ENCODE measurements around the gene FBXO3.
A peak's percentile ranks its signal among the peaks of the same experiment; 100 is the strongest.

Gene FBXO3

DNA sequence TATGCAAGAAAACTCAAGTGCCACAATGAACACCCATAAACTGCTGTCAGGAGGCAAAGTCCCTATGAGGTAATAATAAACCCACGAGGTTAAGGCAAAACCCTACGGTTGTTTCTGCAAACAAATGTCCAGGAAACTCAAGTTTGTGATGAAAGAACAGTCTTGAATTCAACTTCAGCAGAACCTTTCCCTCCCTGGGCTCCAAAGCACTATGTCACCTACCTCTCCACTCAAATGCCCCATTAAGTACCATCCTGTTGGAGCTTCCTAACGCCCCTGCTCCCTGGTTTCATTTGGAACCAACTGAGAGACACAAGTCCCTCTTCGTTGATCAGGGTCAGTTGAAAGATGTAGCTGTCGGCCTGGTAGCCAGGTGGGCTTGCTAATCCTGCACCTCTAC, 71.1 kb downstream of the FBXO3 start:
- no peak for FAIRE-seq
- DNase-seq (ENCODE audit: low spot score): no peak

DNA sequence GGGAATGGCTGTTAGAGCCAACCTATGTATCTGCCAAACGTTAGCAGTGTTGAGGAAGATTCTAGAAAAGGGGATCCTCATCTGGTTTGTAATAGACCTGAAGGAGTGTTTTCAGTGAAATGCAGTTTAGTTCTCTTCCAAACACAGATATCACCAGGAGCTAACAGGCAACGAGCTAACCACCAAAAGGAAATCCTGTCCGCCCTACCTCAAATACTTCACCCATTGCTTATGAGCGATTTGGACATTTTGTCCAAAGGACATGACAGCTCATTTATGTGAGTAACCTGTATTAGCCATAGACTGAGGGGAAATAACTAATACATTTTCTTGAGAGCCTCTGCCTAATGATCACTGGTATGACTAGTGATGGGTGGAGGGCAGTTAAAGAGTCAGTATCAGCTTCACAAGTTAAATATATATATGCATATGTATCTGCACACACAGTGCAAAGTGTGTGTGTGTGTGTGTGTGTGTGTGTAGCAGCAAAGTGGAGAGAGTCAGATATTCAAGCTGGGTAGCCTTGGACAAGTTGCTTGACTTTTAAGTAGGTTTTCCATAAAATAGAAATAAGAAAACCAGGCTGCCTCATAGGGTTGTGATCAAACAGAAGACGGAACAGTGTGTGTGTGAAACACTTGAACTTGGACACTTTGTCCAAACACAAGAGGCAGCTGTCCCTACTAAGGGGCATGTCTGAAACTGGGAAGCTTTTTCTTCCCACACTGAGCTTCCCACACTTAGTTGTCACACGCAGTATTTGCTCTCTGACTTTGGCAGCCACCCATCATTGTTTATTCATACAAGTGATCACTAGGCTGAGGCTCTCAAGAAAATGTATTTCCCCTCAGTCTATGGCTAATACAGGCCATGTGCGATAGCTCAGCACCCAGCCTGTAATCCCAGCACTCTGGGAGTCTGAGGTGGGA, 72.8 kb downstream of the FBXO3 start:
- FAIRE-seq: no peak
- no peak for DNase-seq (ENCODE audit: low spot score)

DNA sequence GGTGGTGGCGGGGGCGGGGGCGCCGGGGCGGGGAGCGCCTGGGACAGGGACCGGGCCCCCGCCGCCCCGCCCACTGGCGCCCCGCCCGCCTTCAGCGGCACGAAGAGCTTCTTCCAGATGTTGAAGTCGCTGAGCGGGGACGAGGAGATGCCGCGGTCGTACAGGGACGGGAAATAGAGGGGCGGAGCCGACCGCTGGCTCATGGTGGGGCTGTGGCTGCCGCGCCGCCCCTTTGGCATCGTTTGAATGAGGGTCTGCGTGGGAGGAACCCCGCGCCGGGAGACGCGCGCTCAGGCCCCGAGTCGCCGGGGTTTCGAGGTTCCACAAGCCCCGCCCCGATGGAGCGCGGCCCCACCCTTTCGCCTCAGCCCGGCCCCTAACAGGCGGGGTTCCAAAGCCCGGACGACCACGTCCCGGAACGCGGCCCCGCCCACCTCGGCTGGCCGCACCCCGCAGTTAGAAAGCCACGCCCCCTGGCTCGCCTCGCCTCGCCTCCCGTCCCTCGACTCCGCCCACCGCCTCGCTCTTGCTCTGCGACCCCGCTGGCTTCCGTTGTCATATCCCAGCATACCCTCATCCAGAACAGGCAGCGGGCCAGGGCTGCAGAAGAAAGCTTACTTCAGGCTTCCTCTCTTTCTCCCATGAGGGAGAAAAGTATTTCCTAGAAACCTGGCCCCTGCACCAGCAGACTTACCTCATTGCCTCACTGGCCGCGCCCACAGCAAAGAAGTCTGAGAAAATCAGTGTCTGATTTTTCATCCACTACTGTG, 73.6 kb downstream of the FBXO3 start, which contains the start of gene C11orf91:
C11orf91 (minus strand) TSS at position 325 of the 770 bp plus-strand sequence; CDS start at position 239, 86 bp downstream.
- FAIRE-seq (peak; percentile 13), DNase-seq (ENCODE audit: low spot score) (peak; percentile 95)

DNA sequence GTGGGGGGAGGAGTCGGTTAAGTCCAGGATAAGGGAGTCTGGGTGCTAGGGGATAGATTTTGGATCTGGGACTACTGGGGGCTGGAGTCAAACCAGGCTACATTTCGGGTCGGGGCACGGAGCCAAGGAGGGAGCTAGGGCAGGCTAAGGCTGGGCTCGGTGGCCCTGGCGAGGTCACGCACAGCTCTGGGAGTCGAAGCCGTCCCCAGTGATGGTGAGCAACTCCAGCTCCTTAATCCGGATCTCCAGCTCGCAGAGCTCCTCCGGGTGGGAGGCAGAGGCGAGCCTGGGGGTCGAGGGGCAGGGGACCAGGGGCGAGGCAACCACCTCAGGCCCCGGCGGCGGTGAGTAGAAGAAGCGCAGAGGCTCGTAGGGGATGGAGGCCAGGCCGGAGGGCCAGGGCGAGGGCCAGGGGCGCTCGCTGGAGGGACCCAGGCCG, 74.2 kb downstream of the FBXO3 start:
- no peak for DNase-seq (ENCODE audit: low spot score)

DNA sequence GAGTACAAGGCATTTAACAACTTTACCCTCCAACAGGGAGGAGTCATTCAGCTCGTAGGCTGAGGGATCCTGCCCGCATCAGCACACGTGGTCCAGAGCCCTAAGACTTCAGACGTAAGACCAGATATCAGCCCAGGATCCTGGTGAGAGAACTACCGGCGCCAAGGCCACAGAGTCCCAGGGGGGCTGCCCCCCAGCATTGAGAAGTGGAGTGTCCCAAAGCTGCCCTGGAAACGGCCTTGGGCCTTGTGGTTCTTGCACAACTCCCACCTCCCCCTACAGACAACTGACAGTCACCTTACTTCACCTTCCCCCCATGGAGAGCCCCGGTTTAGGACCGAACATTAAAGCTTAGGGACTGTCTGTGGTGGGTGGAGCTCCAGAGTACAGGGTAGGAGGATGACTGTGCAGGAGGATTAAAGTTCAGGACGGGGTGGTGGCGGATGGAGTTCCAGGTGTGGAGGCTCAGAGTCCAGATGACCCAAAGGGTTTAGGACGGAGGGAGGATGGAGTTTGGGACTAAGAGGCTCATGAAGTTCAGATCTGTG, 74.7 kb downstream of the FBXO3 start:
- no peak for FAIRE-seq
- DNase-seq (ENCODE audit: low spot score): no peak

More for the DNA sequence above, 74.2 kb downstream of the FBXO3 start:
- no peak for FAIRE-seq

DNA sequence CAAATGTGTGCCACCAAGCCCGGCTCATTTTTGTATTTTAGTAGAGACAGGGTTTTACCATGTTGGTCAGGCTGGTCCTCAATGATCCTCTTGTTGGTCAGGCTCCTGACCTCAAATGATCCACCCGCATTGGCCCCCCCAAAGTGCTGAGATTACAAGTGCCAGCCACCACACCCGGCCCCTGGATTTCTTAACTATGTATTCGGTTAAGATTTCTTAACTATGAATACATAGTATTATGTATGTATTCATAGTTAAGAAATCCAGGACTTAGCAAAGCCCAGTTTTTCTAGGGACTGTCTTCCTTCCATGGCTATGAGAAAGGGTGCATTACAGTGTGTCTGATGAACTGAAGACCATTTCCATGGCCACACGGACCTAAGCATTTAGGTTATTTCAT, 75.4 kb downstream of the FBXO3 start:
- DNase-seq (ENCODE audit: low spot score) (no peak), FAIRE-seq (no peak)

DNA sequence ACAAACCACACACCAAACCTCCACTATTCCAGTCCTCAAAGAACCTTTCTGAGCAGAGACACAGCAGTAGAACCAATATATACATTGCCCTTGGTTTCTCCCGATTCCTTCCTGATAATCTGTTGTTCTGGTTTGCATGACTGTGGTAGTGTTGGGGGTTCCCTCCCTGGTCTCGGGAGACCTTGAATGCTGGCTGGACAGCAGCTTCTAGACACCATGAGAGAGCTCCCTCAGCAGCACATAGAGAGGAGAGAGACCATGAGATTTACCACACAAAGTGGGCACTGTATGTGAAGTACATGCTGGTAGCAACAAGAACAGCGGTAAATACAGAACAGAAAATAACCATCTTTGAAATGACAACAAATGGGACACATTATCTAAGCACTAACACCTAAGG, 76.3 kb downstream of the FBXO3 start:
- no peak for FAIRE-seq

DNA sequence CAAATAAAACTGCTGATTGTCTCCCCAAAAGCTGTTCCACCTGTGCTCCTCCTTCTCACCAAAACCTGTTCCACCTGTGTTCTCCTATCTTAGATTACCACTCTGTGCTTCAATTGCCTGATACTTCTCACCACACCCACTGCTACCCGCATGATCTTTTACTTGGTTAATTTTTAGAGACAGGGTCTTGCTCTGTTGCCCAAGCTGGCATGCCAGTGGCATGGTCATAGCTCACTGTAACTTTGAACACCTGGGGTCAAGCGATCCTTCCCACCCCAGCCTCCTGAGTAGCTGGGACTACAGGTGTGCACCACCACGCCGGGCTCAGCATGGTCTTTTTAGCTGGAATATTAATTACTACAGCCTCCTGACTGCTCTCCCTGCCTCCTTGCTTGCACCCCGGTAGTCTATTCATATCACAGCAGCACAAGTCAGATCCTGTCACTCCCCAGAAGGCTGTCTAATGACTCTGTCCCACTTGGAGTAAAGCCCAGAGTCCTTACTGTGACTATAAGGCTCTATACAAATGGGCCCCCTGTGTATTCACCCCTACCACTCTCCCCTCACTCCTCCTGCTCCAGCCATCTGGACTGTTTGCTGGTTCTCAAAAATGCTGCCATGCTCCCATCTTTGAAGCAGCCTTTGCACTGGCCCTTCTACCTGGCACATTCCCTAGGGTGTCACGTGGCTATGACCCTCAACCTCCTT, 77.2 kb downstream of the FBXO3 start:
- no peak for DNase-seq (ENCODE audit: low spot score)
- no peak for FAIRE-seq

More for the DNA sequence above, 76.3 kb downstream of the FBXO3 start:
- no peak for DNase-seq (ENCODE audit: low spot score)

DNA sequence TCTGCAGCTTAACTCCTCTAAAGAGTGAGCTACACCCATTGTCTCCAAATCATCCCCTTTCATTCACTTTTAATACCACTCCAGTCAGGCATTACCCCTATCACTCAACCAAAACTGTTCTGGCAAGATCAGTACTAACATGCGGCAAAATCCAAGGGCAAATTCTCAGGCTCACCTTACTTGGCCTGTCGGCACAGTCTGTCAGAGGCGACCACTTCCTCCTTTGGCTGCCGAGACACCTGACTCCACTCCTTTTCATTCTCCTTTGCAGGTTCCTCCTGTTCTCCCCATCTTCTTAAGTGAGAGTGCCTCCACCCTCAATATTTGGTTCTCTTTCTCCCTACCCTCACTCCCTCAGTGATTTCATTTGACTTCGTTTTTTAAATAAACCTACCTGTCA, 77.9 kb downstream of the FBXO3 start:
- FAIRE-seq (no peak), DNase-seq (ENCODE audit: low spot score) (no peak)

DNA sequence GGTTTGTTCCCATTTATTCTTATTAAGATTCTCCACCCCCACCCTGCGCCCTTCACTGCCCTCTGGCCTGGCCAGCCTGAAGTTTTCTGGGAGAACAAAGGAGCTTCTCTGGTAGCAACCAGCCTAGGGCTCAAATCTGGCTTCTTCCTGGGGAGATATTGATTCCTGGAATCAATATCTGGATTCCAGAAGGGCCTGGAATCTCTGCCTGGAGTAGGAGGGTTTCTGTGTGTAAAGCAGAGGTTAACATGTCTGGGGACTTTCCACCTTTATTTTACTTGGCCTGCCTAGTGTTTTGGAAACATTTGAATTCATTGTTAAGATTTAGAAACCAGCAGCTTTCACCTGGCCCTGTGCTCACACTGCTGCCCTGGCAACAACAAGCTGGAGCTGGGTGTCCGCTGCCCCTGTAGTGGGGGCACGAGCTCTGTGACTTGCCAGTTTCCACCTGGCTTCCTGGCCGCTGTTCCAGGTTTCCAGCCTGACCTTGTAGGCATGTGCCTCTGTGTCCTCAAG, 79.2 kb downstream of the FBXO3 start:
- no peak for FAIRE-seq
- DNase-seq (ENCODE audit: low spot score): no peak

DNA sequence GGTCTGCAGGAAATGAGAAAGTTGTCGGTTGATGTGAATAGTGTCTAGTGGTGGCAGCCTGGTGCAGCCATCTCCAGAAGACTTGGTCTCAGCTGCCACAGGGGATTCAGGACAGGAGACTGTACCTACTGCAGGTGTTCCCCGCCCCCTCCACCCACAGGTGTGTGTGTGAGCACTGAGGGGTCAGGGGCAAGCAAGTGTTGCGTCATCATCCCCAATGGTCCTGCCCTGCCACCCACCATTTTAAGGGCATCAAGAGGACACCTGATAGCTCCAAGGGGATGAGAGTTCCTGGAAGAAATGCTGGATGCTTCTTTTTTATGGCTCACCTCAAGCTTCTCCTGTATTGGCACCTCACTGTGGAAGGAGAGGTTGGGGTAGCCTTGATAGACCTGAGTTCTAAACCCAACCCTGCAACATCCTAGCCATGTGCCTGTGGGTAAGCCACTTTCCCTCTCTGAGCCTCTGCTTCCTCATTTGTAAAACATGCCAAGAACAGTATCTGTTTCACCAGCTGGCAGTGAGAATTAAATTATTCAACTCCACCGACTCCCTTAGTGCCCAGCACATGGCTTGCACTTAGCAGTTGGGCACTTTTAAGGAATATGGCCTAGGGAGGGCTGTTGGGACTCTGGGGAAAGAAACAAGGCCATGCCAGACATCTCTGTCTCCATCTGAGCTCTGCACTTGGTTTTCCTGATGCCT, 79.8 kb downstream of the FBXO3 start:
- peak; percentile 50 for FAIRE-seq
- DNase-seq (ENCODE audit: low spot score): no peak

DNA sequence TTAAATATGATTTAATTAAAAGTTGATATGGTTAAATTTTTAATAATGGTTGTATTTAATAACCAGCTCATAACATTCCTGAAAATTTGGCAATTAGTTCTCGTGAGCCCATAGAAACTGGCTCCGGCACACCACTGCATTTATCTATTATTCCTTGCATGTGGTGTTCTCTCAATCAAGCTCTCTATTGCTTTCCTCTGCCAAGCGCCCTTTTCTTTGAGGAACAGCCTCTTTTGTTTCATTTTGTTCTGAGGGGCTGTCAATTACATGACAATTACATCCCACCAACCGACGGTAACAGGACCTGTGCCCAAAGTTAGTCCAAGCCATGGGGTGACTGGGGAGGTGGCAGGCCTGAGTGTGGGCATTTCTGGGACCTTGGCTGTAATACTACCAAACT, 81.8 kb downstream of the FBXO3 start:
- FAIRE-seq: no peak

DNA sequence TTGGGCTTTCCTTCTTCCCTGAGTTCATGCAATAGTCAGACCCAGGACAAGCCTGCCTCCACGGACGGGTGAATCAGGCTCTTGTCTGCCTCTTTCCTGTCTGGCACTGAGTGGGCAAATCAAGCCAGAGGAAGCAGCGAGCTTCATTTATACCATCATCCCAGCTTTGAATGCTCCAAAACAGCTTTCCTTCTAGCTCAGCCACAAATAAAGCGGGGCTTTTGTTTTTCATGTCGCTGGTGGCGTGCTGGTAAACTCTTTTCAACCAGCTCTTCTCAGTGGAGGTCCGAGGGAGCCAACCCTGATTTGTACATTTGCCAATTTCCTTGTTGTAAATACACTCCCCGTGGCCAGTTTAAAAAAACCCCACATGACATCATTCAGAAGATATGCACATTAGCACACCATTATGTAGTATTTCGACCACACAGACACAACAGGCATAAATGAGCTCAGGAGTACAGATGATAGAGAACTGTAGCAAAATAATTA, 82.3 kb downstream of the FBXO3 start:
- DNase-seq (ENCODE audit: low spot score) (peak; percentile 73), FAIRE-seq (no peak)

More for the DNA sequence above, 81.8 kb downstream of the FBXO3 start:
- no peak for DNase-seq (ENCODE audit: low spot score)

DNA sequence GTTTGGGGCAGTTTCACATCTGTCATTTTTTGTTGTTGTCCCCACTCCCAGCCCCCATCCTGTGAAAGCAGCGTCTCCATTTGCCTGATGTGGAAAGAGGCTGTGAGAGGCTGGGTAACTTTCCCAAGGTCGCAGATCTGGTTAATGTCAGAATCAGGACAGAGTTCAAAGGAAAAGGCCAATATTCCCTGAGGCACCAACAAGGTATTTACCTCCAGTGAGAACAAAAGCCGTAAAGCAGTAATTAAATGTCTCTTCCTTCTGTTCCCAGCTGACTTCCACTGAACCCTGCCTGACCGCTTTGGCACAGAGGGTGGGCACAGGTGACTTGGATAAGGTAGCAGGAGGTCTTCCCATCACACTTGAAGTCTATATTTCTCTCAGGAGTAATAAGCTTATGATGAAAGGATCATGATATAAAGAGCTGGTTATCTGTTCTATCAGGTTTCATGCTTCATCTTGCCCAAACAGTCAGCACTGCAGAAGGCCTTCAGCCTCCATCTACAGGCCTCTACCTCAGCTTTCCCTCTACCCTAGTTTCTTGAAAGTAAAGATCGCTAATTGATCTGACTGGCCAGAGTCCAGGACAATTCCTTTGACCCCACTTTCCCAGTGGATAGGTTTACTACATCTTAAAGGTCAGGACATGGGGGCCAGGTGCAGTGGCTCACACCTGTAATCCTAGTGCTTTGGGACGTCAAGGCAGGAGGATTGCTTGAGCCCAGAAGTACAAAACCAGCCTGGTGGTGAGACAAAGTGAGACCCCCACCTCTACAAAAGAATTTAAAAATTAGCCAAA, 83.1 kb downstream of the FBXO3 start:
- DNase-seq (ENCODE audit: low spot score) (no peak), FAIRE-seq (no peak)

All from urothelium cell line (cell line).